ENCODE results near the gene PPP1R15B.

- TF ChIP-seq YY1 (IDR thresholded peaks at IDR 0.05; ENCODE audit: low read depth) (no peak), EP300 (IDR thresholded peaks at IDR 0.05; ENCODE audit: borderline replicate concordance) (no peak), EGR1 (IDR thresholded peaks at IDR 0.05) (no peak), CREB1 (IDR thresholded peaks at IDR 0.05; ENCODE audit: low read depth) (no peak)
Measured at GRCh38 chr1:204448344-204448964, 36.8 kb upstream of the PPP1R15B start.

All from Ishikawa (cell line).